NCI-H748 (cell line): ENCODE data around the gene USP44.

Experiments used
- DNase-seq: peaks from one replicate; lab custom pipeline; 2025; ENCODE audit not compliant: unreplicated experiment; lab: John Stamatoyannopoulos, UW

Gene USP44

GRCh38 chr12:95548539-95549391 is 2.5 kb downstream of the USP44 start:
- peak; percentile 64 for DNase-seq

DNA sequence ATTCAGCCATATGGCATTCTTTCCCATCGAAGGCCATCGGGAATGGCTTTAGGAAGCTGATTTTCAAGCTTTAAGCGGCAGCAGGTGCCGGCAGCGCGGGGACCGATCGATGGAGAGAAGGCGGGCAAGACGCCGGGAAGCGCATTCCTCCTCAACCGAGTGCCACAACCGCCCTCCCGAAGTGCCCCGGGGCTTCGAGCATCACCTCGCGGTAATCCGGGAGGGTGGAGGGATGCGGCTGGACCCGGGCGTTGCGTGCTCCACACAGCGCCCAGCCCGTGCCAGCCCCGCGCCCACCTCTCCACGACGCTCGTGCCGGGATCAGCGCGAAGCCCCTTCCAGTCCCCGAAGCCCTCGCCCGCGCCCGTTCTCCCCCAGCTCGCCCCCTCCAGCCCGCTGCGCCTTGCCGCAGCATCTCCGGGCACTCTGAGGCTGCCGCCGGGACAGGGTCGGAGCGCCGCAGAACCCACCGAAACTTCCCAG is 3.2 kb downstream of the USP44 start:
- DNase-seq = peak; percentile 62

- DNase-seq = no peak
Observed at GRCh38 chr12:95547522-95548055, 3.7 kb downstream of the USP44 start.

DNA sequence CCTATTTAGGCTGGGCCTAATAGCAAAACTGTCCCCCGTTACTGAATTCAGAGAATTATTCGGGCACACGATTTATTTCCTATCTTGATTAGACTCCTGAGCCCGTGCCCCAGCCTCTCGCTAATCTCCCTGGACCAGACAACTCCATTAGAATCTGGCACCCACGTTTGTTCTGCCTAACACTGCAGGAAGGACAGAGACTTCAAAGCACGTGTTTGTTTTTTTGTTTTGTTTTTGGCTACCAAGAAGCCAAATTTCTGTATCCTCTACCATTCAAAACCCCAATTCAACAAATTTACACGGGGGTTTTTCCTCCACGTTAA is 4.8 kb downstream of the USP44 start:
- DNase-seq = no peak

DNA sequence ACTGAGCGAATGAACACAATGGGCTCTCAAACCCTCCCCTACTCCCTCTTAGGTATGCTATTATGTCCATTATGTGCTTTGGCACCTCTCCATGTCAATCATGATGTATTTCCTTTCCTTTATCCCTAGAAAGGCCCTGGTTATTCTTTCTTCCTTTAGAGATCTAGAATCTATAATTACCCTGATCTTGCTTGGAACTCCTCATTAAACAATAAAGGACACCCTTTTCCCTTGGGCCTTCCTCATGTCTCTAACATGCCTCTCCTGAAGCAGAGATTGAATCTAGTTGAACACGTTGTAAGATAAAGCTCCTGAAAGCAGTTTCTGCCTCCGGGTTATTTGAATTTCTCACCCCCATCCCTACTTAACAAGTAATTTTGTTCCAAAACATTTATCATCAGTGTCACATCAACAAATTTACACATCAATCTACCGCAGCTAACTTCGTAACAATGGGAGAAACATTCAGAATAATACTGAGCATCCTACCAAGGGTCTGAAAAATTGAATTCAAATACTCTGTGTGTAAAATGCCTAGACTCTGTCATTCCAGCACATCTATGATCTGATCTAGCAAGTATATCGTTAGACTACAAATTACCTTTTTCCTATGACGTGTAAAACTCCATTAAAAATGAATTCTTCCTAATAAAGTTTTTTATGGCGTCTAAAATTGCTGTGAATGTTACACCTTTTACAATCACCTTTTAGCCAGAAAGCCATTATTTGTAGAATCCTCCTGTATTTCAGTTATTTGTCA is 5.4 kb downstream of the USP44 start:
- DNase-seq = peak; percentile 94

DNA sequence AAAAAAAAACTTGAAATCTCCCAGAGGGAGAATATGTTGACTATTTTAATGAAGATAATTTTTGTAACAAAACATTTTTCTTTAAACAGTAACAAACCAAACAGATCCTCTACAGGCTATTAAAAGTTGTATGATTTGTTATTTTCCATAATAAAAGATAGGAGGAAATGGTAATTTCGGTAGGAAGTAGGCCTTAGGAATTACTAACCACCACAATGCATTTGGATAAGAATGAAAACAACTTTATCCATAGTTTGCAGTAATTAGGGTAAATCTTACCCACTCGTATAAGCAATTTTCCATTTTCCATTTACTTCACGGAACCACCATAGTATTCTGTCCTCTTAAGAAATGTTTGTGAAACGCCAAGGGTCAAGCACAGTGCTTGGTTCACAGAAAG is 6.0 kb downstream of the USP44 start:
- DNase-seq = no peak

DNA sequence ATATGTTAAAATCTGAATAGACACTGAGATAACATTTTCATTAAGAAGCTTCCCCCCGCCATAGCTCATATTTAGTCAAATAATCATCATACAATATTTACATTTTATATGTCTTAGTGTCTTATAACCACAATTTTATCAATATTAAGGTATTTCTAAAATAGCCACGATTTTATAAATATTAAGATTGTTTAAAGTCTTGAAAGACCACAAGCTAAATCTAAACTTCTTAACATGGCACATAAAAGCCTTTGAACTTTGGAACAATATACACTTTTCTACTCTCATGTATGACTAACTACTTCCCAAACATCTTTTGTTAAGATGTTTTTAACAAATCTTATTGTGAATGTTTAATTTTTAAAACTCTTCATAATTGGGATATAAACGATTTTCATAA is 6.5 kb downstream of the USP44 start:
- no peak for DNase-seq

DNA sequence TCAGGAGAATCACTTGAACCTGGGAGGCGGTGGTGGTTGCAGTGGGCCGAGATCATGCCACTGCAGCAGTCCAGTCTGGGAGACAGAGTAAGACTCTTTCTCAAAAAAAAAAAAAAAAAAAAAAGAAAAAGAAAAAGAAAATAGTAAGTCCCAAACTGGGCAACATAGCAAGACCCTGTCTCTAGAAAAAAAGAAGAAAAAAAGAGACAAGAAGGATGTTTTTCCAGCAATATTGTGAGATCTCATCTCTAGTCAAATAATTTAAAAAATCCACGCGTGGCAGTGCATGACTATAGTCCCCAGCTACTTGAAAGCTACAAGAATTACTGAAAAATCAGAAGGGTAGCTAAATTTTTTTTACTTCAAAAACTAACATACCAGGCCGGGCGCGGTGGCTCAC is 8.0 kb downstream of the USP44 start:
- no peak for DNase-seq

DNA sequence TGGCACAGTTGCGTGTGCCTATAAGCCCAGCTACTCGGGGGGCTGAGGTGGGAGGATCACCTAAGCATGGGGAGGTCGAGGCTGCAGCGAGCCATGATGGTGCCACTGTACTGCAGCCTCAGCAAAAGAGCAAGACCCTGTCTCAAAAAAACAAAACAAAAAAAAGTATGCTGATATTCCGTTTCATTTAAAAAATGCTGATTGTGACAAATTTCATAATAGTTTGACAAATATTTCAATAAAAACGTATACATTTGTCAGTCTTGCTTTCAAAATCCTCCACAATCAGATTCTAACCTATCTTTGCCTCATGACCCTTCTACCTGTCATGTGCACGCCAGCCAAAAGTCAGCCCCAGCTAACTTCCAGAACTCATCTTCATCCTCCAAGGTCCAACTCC is 9.8 kb downstream of the USP44 start:
- no peak for DNase-seq

GRCh38 chr12:95538656-95539055 is 12.6 kb downstream of the USP44 start:
- DNase-seq = no peak

GRCh38 chr12:95538006-95538405 is 13.3 kb downstream of the USP44 start:
- no peak for DNase-seq

- DNase-seq = no peak
Observed at GRCh38 chr12:95533985-95534384, 17.3 kb downstream of the USP44 start.

DNA sequence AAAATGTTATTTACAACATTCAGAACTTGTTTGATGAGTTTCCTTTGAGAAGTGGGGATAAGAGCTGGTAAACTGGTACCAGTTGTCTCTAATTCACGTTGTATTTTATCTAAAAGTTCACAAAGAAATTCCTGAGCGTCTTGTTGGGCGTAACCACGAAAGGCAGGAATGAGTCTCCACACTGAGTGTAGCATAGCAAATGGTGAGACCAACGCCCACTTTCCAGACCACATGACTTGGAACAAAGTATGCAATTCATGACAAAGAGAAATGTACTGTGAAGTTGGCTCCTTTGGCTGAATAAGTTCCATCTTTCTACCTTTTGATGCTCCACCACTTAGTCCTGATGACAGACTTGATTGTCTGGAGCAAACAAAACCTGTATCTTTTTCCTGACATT is 18.4 kb downstream of the USP44 start:
- no peak for DNase-seq

- DNase-seq = no peak
Observed at GRCh38 chr12:95529693-95530225, 21.5 kb downstream of the USP44 start.

GRCh38 chr12:95528431-95528830 is 22.8 kb downstream of the USP44 start:
- DNase-seq = no peak

GRCh38 chr12:95522692-95523091 is 28.6 kb downstream of the USP44 start:
- no peak for DNase-seq

- DNase-seq = no peak
Observed at GRCh38 chr12:95520816-95521215, 30.5 kb downstream of the USP44 start.

GRCh38 chr12:95518944-95519343 is 32.3 kb downstream of the USP44 start:
- no peak for DNase-seq

- DNase-seq = no peak
Observed at GRCh38 chr12:95517246-95517645, 34.0 kb downstream of the USP44 start.

DNA sequence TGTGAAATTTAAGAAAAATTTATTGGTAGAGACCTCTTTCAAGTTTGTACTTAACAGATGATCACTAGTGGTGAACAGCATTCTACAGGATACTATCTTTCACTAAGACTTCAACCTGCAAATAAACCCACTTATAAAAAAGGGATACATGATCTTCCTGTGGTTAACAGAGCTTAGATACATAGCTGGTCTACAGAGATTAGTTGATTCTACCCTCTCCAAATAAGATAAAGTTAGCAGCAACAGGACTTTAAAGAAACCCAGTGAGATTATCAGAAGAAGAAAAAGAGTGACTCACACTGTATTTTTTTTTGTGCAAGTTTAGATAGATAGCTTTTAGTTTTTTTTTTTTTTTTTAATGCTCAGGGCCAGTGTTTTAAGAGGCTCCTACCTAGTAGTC is 34.5 kb downstream of the USP44 start:
- no peak for DNase-seq

- DNase-seq = no peak
Observed at GRCh38 chr12:95515197-95515596, 36.1 kb downstream of the USP44 start.

- DNase-seq = no peak
Observed at GRCh38 chr12:95513599-95513998, 37.7 kb downstream of the USP44 start.
